Ishikawa (cell line): ENCODE data around the gene TESPA1.

Source experiments
- CEBPB ChIP-seq: IDR thresholded peaks from 2 replicates; pipeline ENCODE4 v1.6.1; 2012
- CREB1 ChIP-seq: IDR thresholded peaks from 2 replicates; pipeline ENCODE4 v1.6.1; 2012; ENCODE audit warnings: low read depth
- EGR1 ChIP-seq: IDR thresholded peaks from 2 replicates; pipeline ENCODE4 v1.6.1; 2012
- EP300 ChIP-seq: IDR thresholded peaks from 2 replicates; pipeline ENCODE4 v1.6.1; 2012; ENCODE audit warnings: borderline replicate concordance
- FOXM1 ChIP-seq: IDR thresholded peaks from 2 replicates; pipeline ENCODE4 v1.6.1; 2012; ENCODE audit warnings: low read depth, borderline replicate concordance
- MAX ChIP-seq: IDR thresholded peaks from 2 replicates; pipeline ENCODE4 v1.6.1; 2012
- NFIC ChIP-seq: IDR thresholded peaks from 2 replicates; pipeline ENCODE4 v1.6.1; 2012
- RAD21 ChIP-seq: IDR thresholded peaks from 2 replicates; pipeline ENCODE4 v1.6.1; 2012; ENCODE audit warnings: low read depth
- TAF1 ChIP-seq: IDR thresholded peaks from 2 replicates; pipeline ENCODE4 v1.6.1; 2012; ENCODE audit warnings: low read depth, mild to moderate bottlenecking
- TCF12 ChIP-seq: IDR thresholded peaks from 2 replicates; pipeline ENCODE4 v1.6.1; 2012; ENCODE audit warnings: low read depth
- TEAD4 ChIP-seq: IDR thresholded peaks from 2 replicates; pipeline ENCODE4 v1.6.1; 2012
- YY1 ChIP-seq: IDR thresholded peaks from 2 replicates; pipeline ENCODE4 v1.6.1; 2012; ENCODE audit warnings: low read depth
- ZBTB7A ChIP-seq: IDR thresholded peaks from 2 replicates; pipeline ENCODE4 v1.6.1; 2012; ENCODE audit warnings: low read depth
- TF ChIP-seq, protein P1 (sequence below): IDR thresholded peaks from 2 replicates; pipeline ENCODE4 v1.6.1; 2012; ENCODE audit warnings: low read depth, mild to moderate bottlenecking
- TF ChIP-seq, protein P2 (sequence below): IDR thresholded peaks from 2 replicates; pipeline ENCODE4 v1.6.1; 2012

Gene TESPA1

GRCh38 chr12:54936736-54937135 is 47.8 kb downstream of the TESPA1 start:
- TF ChIP-seq RAD21 (no peak), TEAD4 (no peak), YY1 (no peak), NFIC (no peak), MAX (no peak)
- TF ChIP-seq, protein P1, sequence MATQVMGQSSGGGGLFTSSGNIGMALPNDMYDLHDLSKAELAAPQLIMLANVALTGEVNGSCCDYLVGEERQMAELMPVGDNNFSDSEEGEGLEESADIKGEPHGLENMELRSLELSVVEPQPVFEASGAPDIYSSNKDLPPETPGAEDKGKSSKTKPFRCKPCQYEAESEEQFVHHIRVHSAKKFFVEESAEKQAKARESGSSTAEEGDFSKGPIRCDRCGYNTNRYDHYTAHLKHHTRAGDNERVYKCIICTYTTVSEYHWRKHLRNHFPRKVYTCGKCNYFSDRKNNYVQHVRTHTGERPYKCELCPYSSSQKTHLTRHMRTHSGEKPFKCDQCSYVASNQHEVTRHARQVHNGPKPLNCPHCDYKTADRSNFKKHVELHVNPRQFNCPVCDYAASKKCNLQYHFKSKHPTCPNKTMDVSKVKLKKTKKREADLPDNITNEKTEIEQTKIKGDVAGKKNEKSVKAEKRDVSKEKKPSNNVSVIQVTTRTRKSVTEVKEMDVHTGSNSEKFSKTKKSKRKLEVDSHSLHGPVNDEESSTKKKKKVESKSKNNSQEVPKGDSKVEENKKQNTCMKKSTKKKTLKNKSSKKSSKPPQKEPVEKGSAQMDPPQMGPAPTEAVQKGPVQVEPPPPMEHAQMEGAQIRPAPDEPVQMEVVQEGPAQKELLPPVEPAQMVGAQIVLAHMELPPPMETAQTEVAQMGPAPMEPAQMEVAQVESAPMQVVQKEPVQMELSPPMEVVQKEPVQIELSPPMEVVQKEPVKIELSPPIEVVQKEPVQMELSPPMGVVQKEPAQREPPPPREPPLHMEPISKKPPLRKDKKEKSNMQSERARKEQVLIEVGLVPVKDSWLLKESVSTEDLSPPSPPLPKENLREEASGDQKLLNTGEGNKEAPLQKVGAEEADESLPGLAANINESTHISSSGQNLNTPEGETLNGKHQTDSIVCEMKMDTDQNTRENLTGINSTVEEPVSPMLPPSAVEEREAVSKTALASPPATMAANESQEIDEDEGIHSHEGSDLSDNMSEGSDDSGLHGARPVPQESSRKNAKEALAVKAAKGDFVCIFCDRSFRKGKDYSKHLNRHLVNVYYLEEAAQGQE: no peak

DNA sequence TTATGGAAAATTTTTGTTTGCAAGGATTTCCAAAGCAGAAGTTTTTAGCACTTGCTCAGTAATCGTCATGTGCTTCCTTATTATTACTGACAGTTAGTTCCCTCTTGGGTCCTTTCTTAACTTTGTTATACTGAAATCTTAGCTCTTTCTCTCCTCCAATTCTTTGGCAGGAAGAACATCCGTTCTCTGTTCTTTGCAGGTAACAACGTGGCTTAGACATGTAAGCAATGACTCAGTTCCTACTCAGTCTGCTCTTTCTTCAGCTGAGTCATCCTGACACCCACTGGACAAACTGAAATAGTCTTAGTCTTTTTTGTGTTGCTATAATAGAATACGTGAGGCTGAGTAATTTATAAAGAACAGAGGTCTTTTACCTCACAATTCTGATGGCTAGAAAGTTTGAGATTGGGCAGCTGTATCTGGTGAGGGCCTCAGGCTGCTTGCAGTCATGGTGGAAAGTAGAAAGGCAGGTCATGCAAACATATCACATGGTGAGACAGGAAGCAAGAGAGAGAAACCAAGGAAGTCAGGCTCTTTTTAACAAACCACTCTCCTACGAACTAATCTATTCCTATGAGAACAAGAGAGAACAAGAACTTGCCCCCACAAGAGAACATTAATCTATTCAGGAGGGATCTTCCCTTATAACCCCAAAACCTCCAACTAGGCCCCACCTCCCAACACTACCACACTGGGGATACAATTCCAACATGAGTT is 49.2 kb downstream of the TESPA1 start:
- peak; percentile 11; the same call in 1 of the 2 replicates for TF ChIP-seq RAD21
- no peak for TF ChIP-seq FOXM1

DNA sequence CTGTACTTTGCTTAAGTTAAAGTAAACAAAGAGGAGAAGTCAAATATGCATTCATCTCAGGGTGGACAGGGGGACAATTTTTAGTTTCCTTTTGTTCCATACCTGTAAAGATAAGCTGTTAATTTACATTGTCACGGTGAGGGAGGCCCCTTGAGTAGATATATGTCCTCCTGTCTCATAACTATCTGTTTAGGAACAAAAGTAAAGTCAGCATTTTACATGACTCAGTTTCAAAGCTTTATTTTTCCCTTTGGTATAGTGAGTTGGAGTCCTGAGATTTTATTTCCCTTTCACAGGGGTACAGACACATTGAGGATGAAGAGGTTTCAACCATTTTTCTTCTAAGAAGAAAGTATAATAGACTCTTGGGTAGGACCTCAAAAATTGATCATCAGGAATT is 50.1 kb downstream of the TESPA1 start:
- TF ChIP-seq TEAD4 (no peak), ZBTB7A (no peak), NFIC (no peak), TCF12 (no peak), YY1 (no peak), EGR1 (no peak), MAX (no peak), RAD21 (no peak), CREB1 (no peak), FOXM1 (no peak), CEBPB (no peak), TAF1 (no peak), EP300 (no peak)
- TF ChIP-seq, protein P2, sequence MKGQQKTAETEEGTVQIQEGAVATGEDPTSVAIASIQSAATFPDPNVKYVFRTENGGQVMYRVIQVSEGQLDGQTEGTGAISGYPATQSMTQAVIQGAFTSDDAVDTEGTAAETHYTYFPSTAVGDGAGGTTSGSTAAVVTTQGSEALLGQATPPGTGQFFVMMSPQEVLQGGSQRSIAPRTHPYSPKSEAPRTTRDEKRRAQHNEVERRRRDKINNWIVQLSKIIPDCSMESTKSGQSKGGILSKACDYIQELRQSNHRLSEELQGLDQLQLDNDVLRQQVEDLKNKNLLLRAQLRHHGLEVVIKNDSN: no peak
- TF ChIP-seq, protein P1: no peak

GRCh38 chr12:54933376-54933775 is 51.2 kb downstream of the TESPA1 start:
- TF ChIP-seq, protein P2: no peak
- TF ChIP-seq TEAD4: no peak
- TF ChIP-seq, protein P1: no peak
- no peak for TF ChIP-seq ZBTB7A
- no peak for TF ChIP-seq NFIC
- no peak for TF ChIP-seq EP300
- no peak for TF ChIP-seq CEBPB
- TF ChIP-seq MAX: no peak
- TF ChIP-seq EGR1: no peak
- TF ChIP-seq YY1: no peak
- no peak for TF ChIP-seq FOXM1
- TF ChIP-seq TAF1: no peak
- no peak for TF ChIP-seq CREB1
- no peak for TF ChIP-seq RAD21
- TF ChIP-seq TCF12: no peak

- TF ChIP-seq CEBPB (no peak), TCF12 (no peak)
- TF ChIP-seq, protein P1: no peak
These were observed 51.9 kb downstream of the TESPA1 start for GRCh38 chr12:54932691-54933090.
